NCI-H187 treated with DMSO at 0.1 percent for 48 hours (cell line): Measurements from ENCODE around the gene GPR39.

Source experiments
- DNase-seq: peaks from one replicate; lab custom pipeline; 2025; lab: John Stamatoyannopoulos, UW

Gene GPR39

GRCh38 chr2:132605236-132606180 is 188.9 kb downstream of the GPR39 start:
- no peak for DNase-seq

- DNase-seq: no peak
Measured at GRCh38 chr2:132606649-132607048, 190.0 kb downstream of the GPR39 start.

GRCh38 chr2:132607426-132608090 is 191.0 kb downstream of the GPR39 start:
- no peak for DNase-seq

GRCh38 chr2:132608311-132608710 is 191.7 kb downstream of the GPR39 start:
- no peak for DNase-seq

- no peak for DNase-seq
Measured at GRCh38 chr2:132609101-132609890, 192.7 kb downstream of the GPR39 start.

GRCh38 chr2:132611719-132612118 is 195.1 kb downstream of the GPR39 start:
- no peak for DNase-seq

- DNase-seq: no peak
Measured at GRCh38 chr2:132615329-132616085, 198.9 kb downstream of the GPR39 start.

- DNase-seq: no peak
Measured at GRCh38 chr2:132617989-132618388, 201.4 kb downstream of the GPR39 start.

GRCh38 chr2:132618734-132619133 is 202.1 kb downstream of the GPR39 start:
- no peak for DNase-seq

GRCh38 chr2:132620115-132620514 is 203.5 kb downstream of the GPR39 start:
- no peak for DNase-seq

- DNase-seq: no peak
Measured at GRCh38 chr2:132621131-132621875, 204.7 kb downstream of the GPR39 start.

GRCh38 chr2:132623096-132623839 is 206.7 kb downstream of the GPR39 start:
- no peak for DNase-seq

GRCh38 chr2:132627536-132627935 is 210.9 kb downstream of the GPR39 start:
- DNase-seq: no peak

GRCh38 chr2:132632000-132632649 is 215.5 kb downstream of the GPR39 start:
- no peak for DNase-seq

GRCh38 chr2:132633635-132634034 is 217.0 kb downstream of the GPR39 start:
- DNase-seq: no peak

GRCh38 chr2:132636346-132636745 is 219.7 kb downstream of the GPR39 start:
- DNase-seq: no peak

GRCh38 chr2:132638313-132639040 is 221.9 kb downstream of the GPR39 start:
- DNase-seq: peak; percentile 46

GRCh38 chr2:132640116-132640515 is 223.5 kb downstream of the GPR39 start:
- DNase-seq: no peak

- DNase-seq: no peak
Measured at GRCh38 chr2:132641819-132642218, 225.2 kb downstream of the GPR39 start.
